Endodermal cell (in vitro differentiated cells): ENCODE results near the gene CAMSAP1. TPM values are rescaled to one million over a fixed set of nuclear protein-coding genes. Genes with fewer than 3 reads are reported as not detected.
A peak's percentile ranks its signal among the peaks of the same experiment; 100 is the strongest.

Source experiments
- DNase-seq: peaks from one replicate; pipeline ENCODE4 v3.0.0-alpha.2; 2017
- H3K27ac ChIP-seq: 2 replicates; pipeline ENCODE4 v1.5.1; 2013; ENCODE audit warnings: mild to moderate bottlenecking, low read depth, low read length, moderate library complexity
- H3K27me3 ChIP-seq: 2 replicates; pipeline ENCODE4 v1.6.1; 2013; ENCODE audit warnings: mild to moderate bottlenecking, low read length, moderate library complexity; ENCODE audit not compliant: insufficient read depth, control insufficient read depth, poor library complexity, severe bottlenecking
- H3K36me3 ChIP-seq: 2 replicates; pipeline ENCODE4 v1.7.0; 2013; ENCODE audit warnings: mild to moderate bottlenecking, low read length, moderate library complexity; ENCODE audit not compliant: control insufficient read depth, insufficient read depth
- H3K4me1 ChIP-seq: one replicate; pipeline ENCODE4 v1.7.0; 2013; ENCODE audit warnings: low read length; ENCODE audit not compliant: control insufficient read depth, insufficient read depth
- H3K4me3 ChIP-seq: 2 replicates; pipeline ENCODE4 v1.5.1; 2013; ENCODE audit warnings: mild to moderate bottlenecking, low read length, moderate library complexity
- H3K9ac ChIP-seq: 2 replicates; pipeline ENCODE4 v1.6.1; 2013; ENCODE audit warnings: mild to moderate bottlenecking, low read length, moderate library complexity; ENCODE audit not compliant: poor library complexity, severe bottlenecking; ENCODE audit errors: extremely low read depth
- H3K9me3 ChIP-seq: 2 replicates; pipeline ENCODE4 v1.6.1; 2013; ENCODE audit warnings: mild to moderate bottlenecking, low read length, moderate library complexity; ENCODE audit not compliant: control insufficient read depth
- H3K27ac Mint-ChIP-seq: 2 replicates; pipeline ENCODE4 v1.8.0; 2020; ENCODE audit warnings: mixed read lengths
- H3K27me3 Mint-ChIP-seq: 2 replicates; pipeline ENCODE4 v1.8.0; 2021; ENCODE audit warnings: mild to moderate bottlenecking, mixed read lengths; ENCODE audit not compliant: insufficient read depth
- H3K36me3 Mint-ChIP-seq: 2 replicates; pipeline ENCODE4 v1.8.0; 2020; ENCODE audit warnings: low read depth, mixed read lengths
- H3K4me1 Mint-ChIP-seq: 2 replicates; pipeline ENCODE4 v1.8.0; 2020; ENCODE audit warnings: mixed read lengths
- H3K4me3 Mint-ChIP-seq: 2 replicates; pipeline ENCODE4 v1.8.0; 2020; ENCODE audit warnings: mild to moderate bottlenecking, moderate library complexity, mixed read lengths
- H3K9me3 Mint-ChIP-seq: 2 replicates; pipeline ENCODE4 v1.8.0; 2020; ENCODE audit warnings: mild to moderate bottlenecking, mixed read lengths
- WGBS, 2 experiments: methylation state at CpG; one replicate each; pipeline versions ENCODE4 v1.1.5 to v1.1.7; 2013; ENCODE audit warnings: missing lambda C conversion rate in 2 of 2, mixed read lengths in 1 of 2; ENCODE audit not compliant: insufficient coverage in 1 of 2, insufficient read length in 1 of 2; 5-methylcytosine and 5-hydroxymethylcytosine counted together
- total RNA-seq, 2 donors: library from RNA; stranded (reverse); fragmentation: NEBNext Ultra II Directional in 1 of 2; extraction: Animal tissue kit (Norgen Biotek cat#: 25700) in 1 of 2; gene quantifications; 2 replicates in 1 of 2; 3 replicates in 1 of 2; pipeline ENCODE4 v1.2.1, GENCODE V29; 2021
- TF ChIP-seq, protein P1 (sequence below): fragments of 200-600 bp; sonication (generic); conservative IDR thresholded peaks from 2 replicates; pipeline ENCODE4 v1.5.0; 2021; ENCODE audit warnings: antibody characterized with exemption, mild to moderate bottlenecking

Gene CAMSAP1
- total RNA-seq, 2 donors from 2014 or later: 40.1 to 43.1 TPM

DNA sequence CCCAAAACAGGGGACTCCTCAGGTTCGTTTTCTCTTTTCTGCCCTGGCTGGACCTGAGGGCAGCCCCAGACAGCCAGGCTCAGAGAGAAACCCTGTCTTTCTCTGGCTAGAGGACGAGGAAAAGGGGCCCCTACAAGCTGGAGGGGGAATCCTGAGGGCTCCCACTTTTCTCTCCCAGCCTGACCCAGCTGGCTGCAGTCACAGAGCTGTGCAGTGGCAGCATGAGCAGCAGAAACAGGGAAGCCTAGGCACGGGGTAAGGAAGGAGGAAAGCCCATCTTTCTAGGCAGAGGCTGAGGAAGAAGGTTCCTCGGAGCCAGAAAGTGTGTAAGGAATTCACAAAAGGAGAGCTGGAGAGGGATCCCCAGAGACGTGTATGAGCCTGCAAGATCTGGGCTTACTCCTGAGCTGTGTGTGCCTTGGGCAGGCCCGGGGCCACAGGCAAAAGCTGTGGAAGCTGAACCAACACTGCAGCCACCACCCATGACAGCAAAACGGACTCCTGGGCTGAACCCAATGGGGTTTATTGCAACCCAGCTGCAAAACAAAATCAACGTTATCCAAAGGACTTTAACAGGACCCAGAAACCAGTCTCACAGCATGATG is 16.2 kb downstream of the CAMSAP1 start:
- Mint-ChIP-seq H3K9me3 (peaks cover 5% of the 10 kb centered on the region), H3K27me3 (no peaks in the 10 kb centered on the region), H3K27ac (no peak overlapping the region), H3K4me3 (no peak overlapping the region), H3K36me3 (peaks cover 10% of the 10 kb centered on the region), H3K4me1 (peaks cover 66% of the 10 kb centered on the region)
- Histone ChIP-seq H3K4me1 (peaks cover 27% of the 10 kb centered on the region), H3K27ac (peak overlapping the region; percentile 8), H3K27me3 (no peaks in the 10 kb centered on the region), H3K4me3 (no peak overlapping the region), H3K9ac (no peak overlapping the region), H3K36me3 (no peaks in the 10 kb centered on the region), H3K9me3 (peaks cover 11% of the 10 kb centered on the region)
- TF ChIP-seq, protein P1, sequence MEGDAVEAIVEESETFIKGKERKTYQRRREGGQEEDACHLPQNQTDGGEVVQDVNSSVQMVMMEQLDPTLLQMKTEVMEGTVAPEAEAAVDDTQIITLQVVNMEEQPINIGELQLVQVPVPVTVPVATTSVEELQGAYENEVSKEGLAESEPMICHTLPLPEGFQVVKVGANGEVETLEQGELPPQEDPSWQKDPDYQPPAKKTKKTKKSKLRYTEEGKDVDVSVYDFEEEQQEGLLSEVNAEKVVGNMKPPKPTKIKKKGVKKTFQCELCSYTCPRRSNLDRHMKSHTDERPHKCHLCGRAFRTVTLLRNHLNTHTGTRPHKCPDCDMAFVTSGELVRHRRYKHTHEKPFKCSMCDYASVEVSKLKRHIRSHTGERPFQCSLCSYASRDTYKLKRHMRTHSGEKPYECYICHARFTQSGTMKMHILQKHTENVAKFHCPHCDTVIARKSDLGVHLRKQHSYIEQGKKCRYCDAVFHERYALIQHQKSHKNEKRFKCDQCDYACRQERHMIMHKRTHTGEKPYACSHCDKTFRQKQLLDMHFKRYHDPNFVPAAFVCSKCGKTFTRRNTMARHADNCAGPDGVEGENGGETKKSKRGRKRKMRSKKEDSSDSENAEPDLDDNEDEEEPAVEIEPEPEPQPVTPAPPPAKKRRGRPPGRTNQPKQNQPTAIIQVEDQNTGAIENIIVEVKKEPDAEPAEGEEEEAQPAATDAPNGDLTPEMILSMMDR: no peak
- WGBS, 2 experiments: 73 to 85% methylated on average over 5 to 8 of the region's 8 CpGs
- no peak for DNase-seq

DNA sequence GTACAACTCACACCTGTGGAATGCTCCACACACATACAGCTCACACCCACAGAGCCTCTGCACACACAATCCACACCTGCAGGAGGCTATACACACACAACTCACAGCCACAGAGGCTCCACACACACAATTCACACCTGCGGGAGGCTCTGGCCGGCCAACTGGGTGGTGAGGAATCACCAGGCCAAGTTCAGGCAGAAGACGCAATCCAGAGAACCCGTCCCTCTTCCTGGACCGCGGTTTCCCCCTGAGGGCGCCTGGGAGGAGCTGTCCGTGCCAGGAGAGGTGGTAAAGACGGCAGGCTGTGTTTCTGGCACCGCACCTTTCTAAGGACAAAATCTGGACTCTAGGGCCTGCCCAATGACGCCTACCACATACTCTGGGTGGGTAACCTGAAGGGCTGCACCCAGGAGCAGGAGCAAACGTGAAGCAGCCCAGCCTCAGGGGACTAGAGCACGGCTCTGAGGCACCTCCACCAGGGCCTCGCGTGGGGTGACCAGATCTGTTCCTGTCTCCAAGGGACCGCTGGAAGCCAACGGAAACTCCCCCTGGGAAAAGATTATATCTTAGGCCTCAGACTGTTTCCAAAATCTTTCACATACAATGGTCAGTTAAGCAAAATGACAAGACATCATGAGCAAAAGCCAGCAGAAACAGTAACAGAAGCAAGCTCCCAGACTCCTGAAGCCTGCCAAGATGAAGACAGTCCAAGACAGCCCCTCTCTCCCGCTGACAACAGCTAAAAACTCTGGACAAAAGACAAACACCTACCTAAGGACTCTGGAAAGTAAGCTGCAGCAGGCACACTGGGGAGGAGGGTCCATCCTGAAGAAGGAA is 16.9 kb downstream of the CAMSAP1 start:
- no peaks in the 10 kb centered on the region for H3K27me3 ChIP-seq
- peak overlapping the region; percentile 8 for H3K27ac ChIP-seq
- no peak overlapping the region for H3K9ac ChIP-seq
- Mint-ChIP-seq H3K4me3 (no peak overlapping the region), H3K27me3 (no peaks in the 10 kb centered on the region), H3K9me3 (peaks cover 5% of the 10 kb centered on the region), H3K4me1 (peaks cover 72% of the 10 kb centered on the region), H3K36me3 (peaks cover 6% of the 10 kb centered on the region), H3K27ac (peak overlapping the region; percentile 73)
- H3K9me3 ChIP-seq: peaks cover 4% of the 10 kb centered on the region
- H3K4me1 ChIP-seq: peaks cover 27% of the 10 kb centered on the region
- 91 to 93% methylated on average over 7 to 18 of the region's 18 CpGs for WGBS, 2 experiments
- no peaks in the 10 kb centered on the region for H3K36me3 ChIP-seq
- H3K4me3 ChIP-seq: no peak overlapping the region
- TF ChIP-seq, protein P1: no peak
- DNase-seq: peak; percentile 58

DNA sequence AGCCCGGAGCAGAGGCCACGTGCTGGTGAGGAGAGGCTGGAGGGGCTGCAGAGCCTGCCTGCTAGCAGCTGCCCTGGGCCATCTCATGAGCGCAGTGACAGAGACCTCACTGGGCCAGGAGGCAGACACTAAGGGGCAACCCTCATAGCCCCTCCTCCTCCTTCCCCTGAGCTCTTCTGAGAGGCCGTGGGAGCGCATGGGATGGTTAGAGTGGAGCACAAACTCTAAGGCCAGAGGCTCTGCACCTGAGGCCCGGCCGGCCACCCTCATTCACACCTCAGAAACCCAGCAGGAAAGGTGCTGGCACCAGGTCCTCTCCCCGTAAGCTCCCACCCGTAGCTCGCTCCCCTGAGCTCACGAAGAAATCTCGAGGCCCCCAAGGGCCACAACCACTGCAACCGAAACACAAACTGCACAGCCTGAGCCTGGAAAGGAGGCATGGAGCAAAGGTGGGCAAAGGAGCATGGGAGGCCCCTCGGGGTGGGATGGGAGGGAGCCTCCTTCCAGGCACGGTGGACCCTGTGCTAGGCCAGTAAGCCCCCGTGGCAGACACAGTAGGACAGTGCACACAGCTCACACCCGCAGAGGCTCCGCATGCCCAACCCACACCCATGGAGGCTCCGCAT is 17.7 kb downstream of the CAMSAP1 start:
- Histone ChIP-seq H3K9ac (no peak overlapping the region), H3K4me3 (no peak overlapping the region), H3K27ac (peak overlapping the region; percentile 13), H3K4me1 (peaks cover 27% of the 10 kb centered on the region), H3K27me3 (no peaks in the 10 kb centered on the region), H3K36me3 (no peaks in the 10 kb centered on the region), H3K9me3 (no peaks in the 10 kb centered on the region)
- Mint-ChIP-seq H3K4me1 (peaks cover 79% of the 10 kb centered on the region), H3K36me3 (peaks cover under 1% of the 10 kb centered on the region), H3K9me3 (peaks cover 1% of the 10 kb centered on the region), H3K27ac (peak overlapping the region; percentile 87), H3K27me3 (no peaks in the 10 kb centered on the region), H3K4me3 (no peak overlapping the region)
- TF ChIP-seq, protein P1: no peak
- WGBS, 2 experiments: 91% methylated on average over 7 to 19 of the region's 19 CpGs
- DNase-seq: peak; percentile 55
